Activated CD8-positive, alpha-beta memory T cell treated with anti-CD3 and anti-CD28 coated beads for 24 hours (primary cell): ENCODE data around the gene DUSP22.
"Not testable (repeated sequence)": the region's sequence is repeated elsewhere in the genome, so short reads cannot be mapped to it uniquely, and the experiment has no call there.

Experiments used
- DNase-seq: peaks from one replicate; pipeline ENCODE4 v3.0.0-alpha.2; 2020

The DUSP22 gene

DNA sequence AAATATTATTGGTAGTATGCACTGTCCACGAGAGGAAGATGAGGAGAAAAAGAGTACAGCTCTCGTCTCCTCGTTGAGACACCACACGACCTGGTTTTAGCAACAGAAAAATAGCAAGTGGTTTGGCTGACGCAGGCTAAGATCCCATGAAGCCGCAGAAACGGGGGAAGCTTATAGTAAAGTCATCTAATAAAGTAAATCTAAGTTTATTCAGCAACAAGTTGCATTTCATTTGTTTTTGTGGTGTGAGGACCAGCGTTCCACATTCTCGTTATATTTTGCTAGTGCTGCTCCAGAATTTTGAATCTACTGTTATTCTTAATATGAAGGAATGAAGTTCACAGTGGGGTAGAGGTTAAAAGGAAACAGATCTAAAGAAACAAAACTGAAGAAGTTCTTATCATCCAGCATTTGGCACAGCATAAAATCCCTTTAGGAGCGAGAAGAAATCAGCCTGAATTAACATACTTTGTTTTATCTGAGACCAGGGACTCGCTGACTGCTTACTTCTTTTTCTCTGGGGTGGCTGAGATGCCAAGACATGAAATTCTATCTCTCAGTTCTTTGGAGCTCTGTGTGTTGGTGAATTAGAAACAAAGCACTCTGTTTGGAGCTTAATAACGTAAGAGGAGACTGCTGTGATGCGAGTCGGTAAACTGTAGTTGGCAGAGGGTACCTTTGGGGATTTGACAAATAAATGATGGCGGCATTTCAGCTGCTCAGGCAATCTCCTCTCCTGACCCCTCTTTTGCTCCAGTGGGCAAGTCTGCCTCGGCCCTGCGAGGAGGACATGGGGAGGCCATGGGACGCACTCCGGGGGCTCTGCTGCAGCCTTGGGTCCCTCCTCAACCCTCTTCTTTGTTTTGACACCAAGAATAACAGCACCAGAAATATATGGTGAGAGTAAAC is 74.4 kb downstream of the DUSP22 start:
- no peak for DNase-seq

DNA sequence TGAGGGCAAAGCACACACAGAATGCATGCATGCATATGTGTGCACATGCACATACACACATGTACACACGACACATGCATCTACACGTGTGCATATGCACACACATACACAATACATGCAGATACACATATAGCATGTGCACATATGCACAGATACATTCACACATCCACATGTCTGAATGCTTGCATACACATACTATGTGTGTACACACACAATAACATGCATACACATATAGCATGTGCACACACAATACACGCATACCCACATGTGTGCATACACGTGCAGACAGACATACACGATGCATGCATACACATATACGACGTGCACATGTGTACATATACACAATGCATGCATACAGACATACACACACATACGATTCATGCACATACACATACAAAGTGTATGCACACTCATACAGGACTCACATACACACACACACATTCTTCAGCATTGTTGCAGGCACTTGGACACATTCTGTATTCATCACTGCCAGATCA is 75.1 kb downstream of the DUSP22 start:
- DNase-seq = no peak

DNA sequence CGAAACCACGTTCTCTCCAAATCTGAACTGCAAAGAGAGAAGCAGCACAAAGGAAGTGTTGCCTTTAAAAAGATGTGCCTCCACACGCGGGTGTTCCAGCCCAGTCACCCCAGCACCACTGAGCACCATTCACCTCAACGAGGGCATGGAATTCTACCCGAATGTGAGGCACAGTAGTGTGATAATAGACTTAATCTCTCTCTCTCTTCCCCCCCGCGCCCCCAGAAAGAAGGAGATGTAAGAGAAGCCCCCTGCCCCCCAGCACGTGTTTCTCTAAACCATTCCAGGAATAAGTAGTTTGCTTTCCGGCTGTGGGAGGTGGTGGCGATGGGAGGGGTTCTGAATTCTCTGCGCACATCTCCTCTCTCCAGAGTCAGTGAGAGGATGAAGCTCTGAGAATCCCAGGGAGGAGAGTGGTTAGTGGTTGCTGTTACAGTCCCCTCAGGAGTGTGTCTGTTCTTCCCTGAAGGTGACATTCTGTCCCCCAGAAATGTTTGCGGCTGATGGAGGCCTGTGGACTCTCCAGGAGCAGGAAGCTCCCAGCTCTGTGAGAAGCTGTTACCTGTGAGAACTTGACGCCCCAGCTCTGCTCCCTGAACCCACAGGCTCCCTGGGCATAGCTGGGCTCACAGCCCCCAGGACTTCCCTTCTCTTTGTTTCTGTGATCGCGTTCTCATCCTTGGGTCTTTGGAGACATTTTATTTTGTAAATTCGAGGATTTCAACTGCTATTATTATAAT is 75.8 kb downstream of the DUSP22 start:
- no peak for DNase-seq

DNA sequence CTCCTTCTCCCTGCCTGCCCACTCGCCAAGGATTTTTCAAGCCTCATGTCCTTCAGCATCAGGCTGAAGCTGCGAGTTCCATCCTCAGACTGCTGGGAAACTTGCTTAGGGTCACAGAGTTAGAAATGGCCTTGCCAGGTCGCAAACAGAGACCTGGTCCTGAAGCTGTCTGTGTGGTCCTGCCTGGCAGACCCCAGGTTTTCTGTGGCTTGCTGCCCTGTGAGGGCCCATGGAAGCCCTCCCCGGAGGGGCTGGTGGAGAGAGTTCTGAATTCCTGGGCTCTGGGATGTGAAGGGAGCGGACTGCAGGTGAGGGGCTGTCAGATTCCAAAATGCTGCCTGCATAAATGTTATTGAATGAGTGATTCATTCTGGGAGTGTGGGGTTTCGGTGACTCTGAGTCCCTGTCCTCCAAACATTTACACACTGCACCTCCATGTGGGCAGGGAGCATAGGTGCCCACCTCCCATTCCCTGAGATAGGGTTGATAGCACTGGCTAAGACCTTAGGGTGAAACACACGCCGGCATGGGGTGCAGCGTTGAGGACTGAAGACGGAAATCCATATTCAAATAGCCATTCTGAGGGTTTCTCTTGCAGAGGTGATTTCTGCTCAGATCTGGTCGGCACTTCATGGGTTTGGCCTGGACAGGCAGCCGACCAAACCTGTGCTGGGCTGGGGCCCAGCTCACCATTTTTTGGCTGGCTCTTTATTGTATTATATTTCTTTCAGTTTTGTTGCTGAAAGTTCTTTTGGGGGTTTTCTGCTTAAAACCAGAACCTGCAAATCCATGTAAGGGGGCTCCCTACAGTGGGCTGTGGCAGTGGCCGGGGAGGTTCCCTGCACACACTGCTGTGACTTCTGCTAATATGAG is 77.5 kb downstream of the DUSP22 start:
- no peak for DNase-seq

DNA sequence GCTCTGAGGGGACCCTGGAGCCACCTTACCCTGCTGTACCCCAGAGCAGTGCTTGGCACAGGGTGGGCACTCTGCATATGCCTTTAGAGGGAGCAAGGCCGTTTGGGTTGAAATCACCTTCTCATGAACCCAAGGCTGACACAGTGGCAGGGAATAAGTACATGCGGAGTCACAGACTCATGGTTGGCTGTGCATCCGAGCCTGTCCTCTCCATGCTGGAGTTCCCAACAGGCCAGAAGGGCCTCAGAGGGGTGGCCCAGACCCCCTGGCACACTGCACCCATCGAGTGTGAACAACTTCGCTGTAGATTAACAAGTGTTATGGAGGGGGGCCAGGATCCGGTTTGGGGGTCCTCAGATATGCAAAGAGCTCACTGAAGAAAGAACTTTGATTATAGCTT is 78.3 kb downstream of the DUSP22 start:
- no peak for DNase-seq

DNA sequence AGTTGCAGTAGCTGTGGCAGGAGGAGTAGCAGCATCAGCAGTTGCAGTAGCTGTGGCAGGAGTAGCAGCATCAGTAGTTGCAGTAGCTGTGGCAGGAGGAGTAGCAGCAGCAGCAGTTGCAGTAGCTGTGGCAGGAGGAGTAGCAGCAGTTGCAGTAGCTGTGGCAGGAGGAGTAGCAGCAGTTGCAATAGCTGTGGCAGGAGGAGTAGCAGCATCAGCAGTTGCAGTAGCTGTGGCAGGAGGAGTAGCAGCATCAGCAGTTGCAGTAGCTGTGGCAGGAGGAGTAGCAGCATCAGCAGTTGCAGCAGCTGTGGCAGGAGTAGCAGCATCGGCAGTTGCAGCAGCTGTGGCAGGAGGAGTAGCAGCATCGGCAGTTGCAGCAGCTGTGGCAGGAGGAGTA is 79.6 kb downstream of the DUSP22 start:
- not testable (repeated sequence) for DNase-seq

DNA sequence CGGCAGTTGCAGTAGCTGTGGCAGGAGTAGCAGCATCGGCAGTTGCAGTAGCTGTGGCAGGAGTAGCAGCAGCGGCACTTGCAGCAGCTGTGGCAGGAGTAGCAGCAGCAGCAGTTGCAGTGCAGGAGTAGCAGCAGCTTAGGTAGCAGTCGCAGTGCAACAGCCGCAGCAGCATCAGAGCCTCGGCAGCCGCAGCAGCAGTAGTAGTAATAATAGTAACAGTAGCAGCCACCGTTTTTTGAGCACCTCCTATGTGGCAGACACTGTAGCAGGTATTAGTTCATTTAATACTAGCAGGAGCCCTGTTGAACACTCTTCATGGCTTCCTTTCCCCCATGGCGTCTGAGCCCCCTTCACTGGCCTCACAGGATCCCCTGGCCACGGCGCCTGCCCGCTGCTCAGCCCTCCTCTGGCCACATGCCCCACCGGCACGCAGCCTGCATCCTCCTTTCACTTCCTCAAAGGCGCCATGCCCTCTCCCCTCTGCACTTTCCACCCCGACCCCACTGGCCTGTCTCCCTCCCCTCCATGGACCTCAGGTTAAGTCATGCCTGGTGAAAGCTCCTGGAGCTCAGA is 80.1 kb downstream of the DUSP22 start:
- no peak for DNase-seq

DNA sequence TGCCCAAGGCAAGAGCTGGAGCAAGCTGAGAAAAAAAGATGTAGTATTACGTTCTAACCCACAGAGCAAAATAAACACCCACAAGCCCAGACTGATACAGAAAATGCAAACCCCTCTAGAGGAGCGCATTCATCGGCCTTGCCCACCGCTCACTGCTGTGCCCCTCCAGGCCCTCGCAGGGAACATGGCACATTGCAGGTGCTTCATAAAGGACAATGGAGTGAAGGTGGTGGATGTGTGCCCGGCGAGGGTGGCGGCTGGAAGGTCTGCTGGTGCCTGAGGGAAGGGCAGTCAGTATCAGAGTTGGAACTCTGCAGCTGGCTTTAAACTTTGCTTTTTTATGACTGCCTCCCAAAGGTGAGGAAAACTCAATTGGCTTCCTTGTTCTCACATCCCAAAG is 80.7 kb downstream of the DUSP22 start:
- no peak for DNase-seq

DNA sequence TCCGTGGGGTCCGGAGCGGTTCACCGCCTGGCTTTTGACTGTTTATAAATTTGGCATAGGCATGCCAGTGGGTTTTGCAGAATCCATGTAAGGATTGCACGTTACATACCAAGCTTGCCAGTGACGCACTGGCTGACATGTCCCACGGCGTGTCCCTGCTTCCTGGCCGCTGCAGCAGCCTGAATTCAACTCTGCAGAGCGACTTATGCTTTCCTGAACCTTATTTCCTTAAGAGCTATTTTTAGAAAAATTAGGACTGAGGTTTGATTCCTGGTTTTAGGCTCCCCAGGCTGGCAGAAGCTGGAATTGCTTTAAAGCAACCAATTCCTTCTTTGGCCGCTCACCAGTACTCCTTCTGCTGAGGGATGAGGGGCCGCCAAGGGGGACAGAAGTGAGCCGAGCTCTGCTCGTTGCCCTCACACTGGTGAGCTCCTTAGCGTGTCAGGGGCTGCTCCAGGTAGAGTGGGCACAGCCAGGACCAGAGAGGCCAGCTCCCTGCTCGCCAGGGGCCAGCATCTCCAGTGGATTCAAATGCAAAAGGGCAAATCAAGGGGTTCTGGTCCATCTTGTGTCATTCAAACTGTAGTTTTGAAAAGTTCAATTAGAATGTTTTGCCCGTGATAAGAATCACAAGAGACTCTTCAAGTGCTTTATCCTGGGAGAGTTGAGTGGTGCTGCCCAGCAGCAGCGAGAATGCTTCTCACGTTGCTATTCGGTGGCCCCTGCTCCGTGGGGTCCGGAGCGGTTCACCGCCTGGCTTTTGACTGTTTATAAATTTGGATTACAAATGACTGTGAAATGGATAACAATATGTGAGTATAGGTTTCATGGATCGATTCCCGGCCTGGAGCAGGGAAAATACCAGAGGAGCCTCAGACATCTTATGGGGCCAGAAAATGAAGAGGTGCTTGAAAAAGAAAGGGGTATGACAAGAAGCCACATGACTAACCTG is 81.8 kb downstream of the DUSP22 start:
- no peak for DNase-seq

DNA sequence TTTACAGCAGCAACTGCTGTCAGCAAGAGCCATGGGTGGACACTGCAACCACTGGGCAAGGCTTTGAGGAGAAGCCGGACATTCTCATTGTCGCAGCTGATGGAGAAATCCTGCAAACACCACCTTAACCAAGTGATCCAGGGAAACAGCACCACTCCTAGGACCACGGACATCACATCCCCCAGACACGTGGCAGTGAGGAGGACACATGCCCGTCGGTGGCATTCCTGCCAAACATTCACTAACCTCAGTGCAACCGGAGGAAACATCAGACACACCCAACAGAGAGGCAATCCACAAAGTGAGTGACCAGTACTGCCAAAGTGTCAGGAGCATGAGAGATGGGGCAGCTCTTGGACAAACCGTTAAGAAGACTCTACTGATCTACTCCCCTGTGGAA is 82.7 kb downstream of the DUSP22 start:
- DNase-seq = no peak

DNA sequence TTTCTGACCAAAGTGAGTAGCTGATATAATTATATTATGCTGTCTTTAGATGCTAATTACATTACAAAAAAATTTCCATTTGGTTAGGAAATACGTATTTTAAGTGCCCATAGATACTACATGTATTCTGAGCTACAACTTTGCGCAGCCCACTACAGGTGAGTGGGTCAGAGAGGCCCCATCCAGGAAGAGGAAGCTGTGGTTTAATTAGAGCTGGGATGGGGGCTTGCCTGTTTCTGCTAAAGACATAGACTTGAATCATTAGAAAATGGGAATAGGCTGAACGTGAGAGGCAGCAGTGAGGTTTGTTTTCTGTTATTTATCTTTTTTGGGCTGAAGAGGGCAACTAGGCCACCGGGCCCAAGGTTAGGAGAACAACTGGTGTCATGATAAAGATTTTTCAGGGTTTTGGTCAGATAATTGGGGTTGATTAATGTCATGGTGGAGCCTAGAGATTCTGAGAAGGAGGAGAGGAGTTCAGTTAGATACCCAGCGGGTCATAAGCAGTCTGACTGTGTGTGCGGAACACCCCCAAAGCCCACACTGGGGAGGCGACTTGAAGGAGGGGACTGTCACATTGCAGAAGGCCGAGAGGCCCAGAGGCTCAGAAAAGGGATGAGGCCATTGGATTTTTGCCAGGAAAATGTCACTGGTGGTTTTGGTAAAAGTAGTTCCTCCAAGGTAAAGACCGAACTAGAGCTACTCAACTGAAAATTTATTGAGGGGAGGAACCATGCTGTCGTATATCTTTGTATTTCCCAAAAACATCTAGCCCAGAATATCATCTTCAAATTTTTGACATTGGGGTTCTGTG is 84.7 kb downstream of the DUSP22 start:
- no peak for DNase-seq

DNA sequence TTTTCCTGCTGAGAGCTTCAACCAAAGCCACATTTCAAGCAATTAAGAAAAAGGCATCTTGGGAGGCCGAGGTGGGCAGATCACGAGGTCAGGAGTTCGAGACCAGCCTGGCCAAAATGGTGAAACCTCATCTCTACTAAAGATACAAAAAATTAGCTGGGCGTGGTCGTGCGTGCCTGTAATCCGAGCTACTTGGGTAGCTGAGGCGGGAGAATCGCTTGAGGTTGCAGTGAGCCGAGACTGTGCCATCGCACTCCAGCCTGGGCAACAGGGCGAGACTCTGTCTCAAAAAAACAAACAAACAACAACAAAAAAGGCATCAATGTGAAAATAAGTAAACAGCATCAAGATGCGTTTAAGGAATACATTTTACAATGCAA is 85.3 kb downstream of the DUSP22 start:
- not testable (repeated sequence) for DNase-seq

DNA sequence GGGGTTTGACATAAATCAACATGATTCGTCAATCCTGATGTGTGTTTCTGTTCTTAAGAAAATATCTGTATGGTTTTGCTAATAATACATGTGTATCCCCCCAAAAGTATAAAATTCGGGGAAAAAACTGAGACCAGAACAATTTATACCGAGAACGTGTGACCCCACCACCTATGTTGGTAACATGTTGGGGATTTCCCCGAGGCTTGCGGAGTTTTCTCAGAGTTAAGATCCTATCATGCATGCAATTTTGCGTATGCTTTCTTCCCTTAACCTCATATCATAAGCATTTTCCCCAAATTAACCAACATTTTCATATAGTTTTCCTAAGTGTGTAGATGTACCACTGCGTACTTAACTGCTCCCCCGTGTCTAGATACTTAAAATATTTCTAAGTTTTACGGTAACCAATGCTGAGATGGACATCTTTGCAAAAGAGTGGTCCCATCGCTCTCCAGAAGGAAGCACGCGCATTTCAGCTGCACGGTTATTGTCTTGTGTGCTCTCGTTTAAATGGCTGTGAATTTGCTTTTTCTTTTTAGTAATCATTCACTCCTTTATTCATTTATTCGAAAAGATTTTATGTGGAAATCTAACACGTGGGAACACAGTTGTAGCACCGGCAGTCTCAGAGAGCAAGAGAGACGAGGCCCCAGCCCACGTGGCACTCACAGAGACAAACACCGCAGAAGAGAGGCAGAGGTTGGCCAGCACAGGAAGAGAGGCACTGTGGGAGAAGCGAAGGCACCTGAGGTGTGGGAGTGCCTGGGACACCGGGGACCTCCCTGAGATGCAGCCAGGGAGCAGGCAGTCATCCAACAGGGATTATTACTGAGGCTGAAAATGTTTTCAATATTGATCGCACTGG is 86.0 kb downstream of the DUSP22 start:
- no peak for DNase-seq

DNA sequence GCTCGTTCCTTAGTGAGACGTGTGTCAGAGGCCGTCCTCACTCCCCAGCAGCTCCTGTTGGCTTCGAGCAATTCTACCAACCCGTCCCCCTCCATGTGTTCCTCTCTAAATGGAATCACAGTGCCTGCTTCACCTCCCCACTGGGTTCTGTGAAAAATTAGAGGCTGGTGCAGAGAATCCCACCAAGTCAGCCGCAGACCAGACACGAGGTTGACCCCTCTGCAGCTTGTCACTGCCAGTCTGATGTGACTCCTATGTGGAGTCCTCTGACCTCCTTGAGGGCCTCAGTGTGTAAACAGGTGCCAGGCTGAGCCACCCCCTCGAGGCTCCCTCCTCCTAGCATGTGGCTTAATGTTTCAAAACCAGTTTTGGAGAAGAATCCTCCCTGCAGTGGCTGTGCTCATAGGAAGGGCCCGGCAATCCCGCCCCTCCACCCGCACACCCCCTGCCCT is 86.7 kb downstream of the DUSP22 start:
- DNase-seq = no peak

DNA sequence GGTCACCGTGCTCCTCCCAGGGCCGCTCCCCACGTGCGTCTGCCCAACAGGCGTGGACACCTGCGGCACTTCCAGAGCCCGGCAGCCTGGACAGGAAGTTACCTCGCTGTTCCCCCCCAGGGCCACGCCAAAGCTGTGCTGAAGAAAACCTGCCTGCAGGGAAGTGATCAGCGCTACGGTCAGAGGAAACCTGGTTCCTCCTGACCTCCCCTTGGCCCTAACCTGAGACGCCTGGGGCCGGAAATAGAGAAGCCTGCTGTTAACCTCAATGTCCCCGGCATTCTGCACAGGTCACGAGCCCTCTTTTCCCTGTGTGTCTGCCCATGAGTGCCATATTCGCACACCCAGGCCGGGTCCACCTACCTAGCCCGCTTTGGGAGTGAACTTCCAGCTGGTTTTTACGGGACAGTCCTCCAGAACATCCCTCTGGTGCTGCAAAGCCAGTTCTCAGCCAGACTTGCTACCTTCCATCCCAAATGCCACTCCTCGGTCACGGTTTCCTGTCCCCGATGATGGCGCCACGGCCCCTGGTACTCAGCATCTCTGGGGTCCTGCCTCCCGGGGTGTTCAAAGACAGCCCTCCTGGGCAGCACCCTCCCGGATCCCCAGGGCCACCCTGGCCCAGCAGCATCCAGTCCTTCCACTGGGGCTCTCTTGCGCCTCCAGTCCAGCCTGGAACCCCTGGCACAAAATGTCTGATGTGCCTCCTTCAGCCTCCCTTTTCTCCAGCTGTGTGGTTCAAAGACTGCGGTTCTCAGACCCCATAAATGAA is 87.3 kb downstream of the DUSP22 start:
- DNase-seq = no peak

DNA sequence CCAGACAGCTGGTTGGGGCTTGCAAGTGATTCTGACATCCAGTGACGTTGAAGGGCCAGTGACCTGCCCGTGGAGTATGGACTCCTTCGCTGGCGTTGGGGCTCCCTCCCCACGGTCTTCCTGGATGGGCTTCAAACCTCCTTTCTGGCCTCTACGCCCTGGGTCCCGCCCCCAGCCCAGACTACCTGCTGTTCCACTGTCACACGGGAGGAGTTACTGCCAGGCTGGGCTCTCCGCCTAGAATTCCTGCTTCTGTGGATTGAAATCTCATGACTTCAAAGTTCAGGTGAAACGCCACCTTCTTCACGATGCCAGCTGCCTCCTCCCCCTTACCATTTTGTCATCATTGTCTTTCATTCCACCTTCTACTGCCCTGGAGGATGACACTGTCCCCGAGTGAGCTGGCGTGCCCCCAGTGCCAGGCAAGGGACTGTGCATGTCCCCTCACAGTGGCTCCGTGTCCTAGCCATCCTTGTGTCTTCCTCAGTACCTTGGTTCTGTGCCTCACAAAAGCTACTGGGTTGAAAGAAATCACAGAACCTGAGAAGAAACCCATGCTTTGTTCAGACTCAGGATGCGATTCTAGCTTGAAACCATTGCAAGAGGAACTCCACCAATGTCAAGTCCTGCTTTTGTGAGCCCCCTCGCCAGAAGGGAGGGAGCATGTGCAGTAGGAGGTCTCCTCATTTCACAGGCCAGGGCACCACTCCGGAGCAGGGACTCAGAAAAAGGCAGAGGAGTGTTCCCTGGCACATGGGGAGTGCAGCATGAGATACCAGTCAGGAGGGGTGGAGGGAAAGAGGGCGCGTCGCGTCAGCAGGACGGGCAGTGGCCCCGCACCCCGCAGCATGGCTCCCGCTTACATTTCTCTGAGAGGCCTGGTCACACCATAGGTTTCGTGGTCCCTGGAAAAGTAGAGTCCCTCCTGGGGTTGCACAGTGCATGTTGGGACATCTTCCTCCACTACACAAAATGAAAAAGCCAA is 88.2 kb downstream of the DUSP22 start:
- no peak for DNase-seq

DNA sequence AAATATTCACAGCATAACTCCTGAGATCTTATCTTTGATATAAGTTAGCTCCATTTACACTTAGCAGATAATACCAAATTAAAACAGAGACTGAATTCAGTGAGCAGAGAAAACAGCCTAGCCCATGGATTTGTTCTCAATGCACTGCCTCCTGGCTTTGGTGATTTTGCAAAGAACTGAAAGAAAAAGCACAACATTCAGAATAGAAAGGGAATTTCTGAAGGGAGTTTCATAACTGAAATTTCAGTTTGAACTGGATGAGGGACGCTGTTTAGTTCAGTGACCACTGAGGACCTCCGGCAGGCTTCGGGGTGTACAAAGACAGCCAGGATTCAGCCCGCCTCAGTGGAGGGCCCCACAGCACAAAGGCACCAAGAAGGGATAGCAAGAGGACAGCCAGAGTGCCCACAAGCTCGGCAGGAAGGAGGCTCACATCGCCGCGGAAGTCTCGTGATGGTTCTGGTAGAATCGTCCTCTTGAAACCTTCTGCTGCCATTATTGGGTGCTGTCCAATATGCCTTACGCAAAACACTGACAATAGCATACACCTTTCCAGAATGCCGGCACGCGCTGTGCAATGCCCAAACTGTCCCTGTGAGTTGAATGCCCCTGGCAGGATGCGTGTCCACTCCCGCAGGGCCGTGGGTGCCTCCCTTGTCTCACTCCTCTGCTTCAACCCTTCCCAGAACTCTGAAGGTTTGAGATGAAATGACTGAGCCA is 89.6 kb downstream of the DUSP22 start:
- DNase-seq = no peak
